ENCODE data around the gene JPH3.

Gene JPH3

GRCh38 chr16:87684711-87685404, 82.5 kb downstream of the JPH3 start:
- no peak for DNase-seq

GRCh38 chr16:87685405-87685755, 83.1 kb downstream of the JPH3 start:
- DNase-seq, result no peak

- DNase-seq, result no peak
Measured at GRCh38 chr16:87685766-87686165, 83.5 kb downstream of the JPH3 start.

GRCh38 chr16:87686697-87687096, 84.4 kb downstream of the JPH3 start:
- no peak for DNase-seq

- no peak for DNase-seq
Measured at GRCh38 chr16:87687126-87687910, 85.0 kb downstream of the JPH3 start.

- DNase-seq, result no peak
Measured at GRCh38 chr16:87687998-87688529, 85.8 kb downstream of the JPH3 start.

- DNase-seq, result no peak
Measured at GRCh38 chr16:87688876-87689815, 86.8 kb downstream of the JPH3 start.

GRCh38 chr16:87689956-87690465, 87.7 kb downstream of the JPH3 start:
- no peak for DNase-seq

GRCh38 chr16:87690911-87691685, 88.8 kb downstream of the JPH3 start:
- DNase-seq, result no peak

GRCh38 chr16:87691686-87692079, 89.4 kb downstream of the JPH3 start:
- no peak for DNase-seq

GRCh38 chr16:87692176-87692575, 89.9 kb downstream of the JPH3 start:
- no peak for DNase-seq

GRCh38 chr16:87692756-87693155, 90.4 kb downstream of the JPH3 start:
- no peak for DNase-seq

GRCh38 chr16:87693827-87694226, 91.5 kb downstream of the JPH3 start:
- DNase-seq, result no peak

GRCh38 chr16:87694441-87695125, 92.3 kb downstream of the JPH3 start:
- DNase-seq, result no peak

- DNase-seq, result no peak
Measured at GRCh38 chr16:87695534-87695933, 93.2 kb downstream of the JPH3 start.

GRCh38 chr16:87696726-87697125, 94.4 kb downstream of the JPH3 start:
- DNase-seq, result no peak

GRCh38 chr16:87697256-87697655, 94.9 kb downstream of the JPH3 start:
- DNase-seq, result no peak

GRCh38 chr16:87697792-87698191, 95.5 kb downstream of the JPH3 start:
- DNase-seq, result no peak

GRCh38 chr16:87698241-87698640, 95.9 kb downstream of the JPH3 start:
- DNase-seq, result no peak

- DNase-seq, result no peak
Measured at GRCh38 chr16:87698676-87699199, 96.4 kb downstream of the JPH3 start.

GRCh38 chr16:87700406-87701077, 98.2 kb downstream of the JPH3 start:
- DNase-seq, result no peak

Measured in activated CD8-positive, alpha-beta memory T cell treated with anti-CD3 and anti-CD28 coated beads for 24 hours (primary cell).